GM12801 (cell line): ENCODE measurements around the gene PTPRD.

Experiments
- TF ChIP-seq, protein P1 (sequence below): IDR thresholded peaks from one replicate; pipeline ENCODE4 v1.5.1; 2011; ENCODE audit warnings: control low read depth; ENCODE audit not compliant: insufficient read length; ENCODE audit errors: extremely low read depth

Gene PTPRD

GRCh38 chr9:10104774-10105173 is 508.0 kb downstream of the PTPRD start:
- TF ChIP-seq, protein P1, sequence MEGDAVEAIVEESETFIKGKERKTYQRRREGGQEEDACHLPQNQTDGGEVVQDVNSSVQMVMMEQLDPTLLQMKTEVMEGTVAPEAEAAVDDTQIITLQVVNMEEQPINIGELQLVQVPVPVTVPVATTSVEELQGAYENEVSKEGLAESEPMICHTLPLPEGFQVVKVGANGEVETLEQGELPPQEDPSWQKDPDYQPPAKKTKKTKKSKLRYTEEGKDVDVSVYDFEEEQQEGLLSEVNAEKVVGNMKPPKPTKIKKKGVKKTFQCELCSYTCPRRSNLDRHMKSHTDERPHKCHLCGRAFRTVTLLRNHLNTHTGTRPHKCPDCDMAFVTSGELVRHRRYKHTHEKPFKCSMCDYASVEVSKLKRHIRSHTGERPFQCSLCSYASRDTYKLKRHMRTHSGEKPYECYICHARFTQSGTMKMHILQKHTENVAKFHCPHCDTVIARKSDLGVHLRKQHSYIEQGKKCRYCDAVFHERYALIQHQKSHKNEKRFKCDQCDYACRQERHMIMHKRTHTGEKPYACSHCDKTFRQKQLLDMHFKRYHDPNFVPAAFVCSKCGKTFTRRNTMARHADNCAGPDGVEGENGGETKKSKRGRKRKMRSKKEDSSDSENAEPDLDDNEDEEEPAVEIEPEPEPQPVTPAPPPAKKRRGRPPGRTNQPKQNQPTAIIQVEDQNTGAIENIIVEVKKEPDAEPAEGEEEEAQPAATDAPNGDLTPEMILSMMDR: no peak

- TF ChIP-seq, protein P1: no peak
Observed at GRCh38 chr9:10095208-10095607, 517.6 kb downstream of the PTPRD start.

- TF ChIP-seq, protein P1: no peak
Observed at GRCh38 chr9:10094563-10094962, 518.2 kb downstream of the PTPRD start.

- TF ChIP-seq, protein P1: no peak
Observed at GRCh38 chr9:10080012-10080411, 532.8 kb downstream of the PTPRD start.

DNA sequence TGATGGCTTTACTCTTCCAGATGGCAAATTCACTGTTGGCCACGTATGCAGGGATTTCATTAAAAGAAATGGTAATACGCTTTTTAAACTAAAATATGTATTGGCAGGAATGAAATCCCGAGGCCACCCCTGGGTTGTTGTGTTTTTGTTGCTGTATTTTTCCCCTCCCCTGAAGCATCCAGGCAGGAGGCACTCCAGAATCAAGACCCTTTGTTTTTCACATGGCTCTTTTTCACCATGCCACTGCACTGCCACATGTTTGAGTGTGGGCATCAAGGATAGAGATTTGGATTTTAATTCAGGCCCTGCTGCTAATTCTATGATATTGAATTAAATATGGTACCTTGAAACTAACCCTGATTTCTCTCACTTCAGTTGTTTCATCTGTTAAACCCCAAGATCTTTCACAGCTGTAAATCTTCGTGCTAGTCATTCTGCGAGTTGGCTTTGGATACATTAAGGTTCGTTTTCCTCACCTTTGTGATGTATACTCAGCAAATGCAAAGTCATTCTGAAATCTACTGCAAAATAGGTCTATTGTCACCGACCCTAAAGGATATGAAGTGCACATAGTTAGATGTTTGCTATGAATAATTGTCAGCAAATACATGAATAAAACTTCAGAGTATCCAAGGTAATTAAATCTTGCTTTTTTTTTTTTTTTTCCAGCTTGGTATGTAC is 533.4 kb downstream of the PTPRD start:
- TF ChIP-seq, protein P1: no peak

GRCh38 chr9:10071579-10071978 is 541.2 kb downstream of the PTPRD start:
- TF ChIP-seq, protein P1: no peak

DNA sequence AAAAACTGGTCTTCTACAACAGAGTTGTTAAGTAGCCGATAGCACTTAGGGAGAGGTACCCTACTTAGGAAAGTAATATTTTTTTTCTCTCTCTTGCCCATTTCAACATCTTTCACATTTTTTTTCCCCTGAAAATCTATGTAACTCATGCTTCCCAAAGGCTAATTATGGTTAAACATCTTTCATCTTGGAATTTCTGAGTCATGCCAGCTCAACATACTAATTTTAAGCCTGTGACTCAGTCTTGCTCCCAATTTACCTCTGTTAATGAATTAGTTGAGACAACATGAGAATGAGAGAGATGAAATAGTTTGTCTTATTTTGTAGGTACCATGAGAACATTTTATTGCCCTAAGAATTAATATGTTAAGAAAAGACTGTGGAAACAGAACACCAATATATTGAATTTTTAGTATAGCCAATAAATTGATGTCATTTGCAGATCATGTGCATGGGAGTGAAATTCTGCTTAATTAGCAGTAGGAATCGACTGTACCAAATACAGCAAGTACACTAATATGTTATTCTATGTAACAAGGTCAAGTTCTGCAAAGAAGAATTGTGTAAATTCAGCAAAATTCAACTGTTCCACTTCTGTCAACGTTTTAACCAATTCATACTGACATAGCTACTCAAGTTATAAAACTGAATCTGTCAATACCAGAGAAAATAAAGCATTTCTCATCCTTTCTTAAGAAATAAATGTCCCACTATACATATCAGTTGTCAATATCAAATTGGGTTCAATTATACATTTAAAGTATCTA is 550.0 kb downstream of the PTPRD start:
- TF ChIP-seq, protein P1: no peak
